Fibroblast of gingiva (primary cell): Measurements from ENCODE around the gene ABCB8.

Source experiments
- DNase-seq: peaks from one replicate; pipeline ENCODE4 v3.0.0-alpha.2; 2011; ENCODE audit warnings: low read depth

ABCB8 gene

GRCh38 chr7:151074817-151075661, 46.8 kb downstream of the ABCB8 start:
- no peak for DNase-seq

- DNase-seq: no peak
Measured at GRCh38 chr7:151075662-151075971, 47.4 kb downstream of the ABCB8 start.

GRCh38 chr7:151075978-151076426, 47.8 kb downstream of the ABCB8 start:
- DNase-seq: no peak

- no peak for DNase-seq
Measured at GRCh38 chr7:151076863-151077704, 48.8 kb downstream of the ABCB8 start.

- DNase-seq: no peak
Measured at GRCh38 chr7:151077705-151078232, 49.5 kb downstream of the ABCB8 start.

- DNase-seq: no peak
Measured at GRCh38 chr7:151078233-151079040, 50.2 kb downstream of the ABCB8 start.

- no peak for DNase-seq
Measured at GRCh38 chr7:151079199-151079910, 51.1 kb downstream of the ABCB8 start.

- DNase-seq: no peak
Measured at GRCh38 chr7:151080067-151080521, 51.8 kb downstream of the ABCB8 start.

- DNase-seq: peak; percentile 87
Measured at GRCh38 chr7:151080522-151081169, 52.4 kb downstream of the ABCB8 start, which contains the start of gene FASTK. TSS of gene FASTK (minus strand) at chr7:151080809. CDS start at chr7:151080766, 43 bp downstream.

GRCh38 chr7:151081170-151082101, 53.2 kb downstream of the ABCB8 start:
- DNase-seq: peak; percentile 39

GRCh38 chr7:151082141-151083070, 54.2 kb downstream of the ABCB8 start:
- no peak for DNase-seq

- DNase-seq: peak; percentile 47
Measured at GRCh38 chr7:151083071-151083823, 55.0 kb downstream of the ABCB8 start, which contains the start of gene TMUB1. TSS of gene TMUB1 (minus strand) at chr7:151083493. CDS start at chr7:151082563, 930 bp downstream.

GRCh38 chr7:151083824-151084160, 55.5 kb downstream of the ABCB8 start:
- no peak for DNase-seq

GRCh38 chr7:151085329-151085690, 57.1 kb downstream of the ABCB8 start:
- DNase-seq: no peak

- DNase-seq: peak; percentile 85
Measured at GRCh38 chr7:151085691-151086620, 57.7 kb downstream of the ABCB8 start, which contains the start of gene AGAP3. TSS of gene AGAP3 (plus strand) at chr7:151086475. CDS start at chr7:151086742, 267 bp downstream.

- DNase-seq: no peak
Measured at GRCh38 chr7:151086802-151087244, 58.6 kb downstream of the ABCB8 start.
